SH-SY5Y (cell line): ENCODE results near the gene ARPC1A.

ENCODE experiments used
- GATA2 ChIP-seq: IDR thresholded peaks from 2 replicates; pipeline ENCODE4 v1.6.1; 2011; ENCODE audit warnings: mild to moderate bottlenecking, low read depth, low read length
- GATA3 ChIP-seq: IDR thresholded peaks from 2 replicates; pipeline ENCODE4 v1.6.1; 2011; ENCODE audit warnings: low read depth, mild to moderate bottlenecking, low read length, moderate library complexity

DNA sequence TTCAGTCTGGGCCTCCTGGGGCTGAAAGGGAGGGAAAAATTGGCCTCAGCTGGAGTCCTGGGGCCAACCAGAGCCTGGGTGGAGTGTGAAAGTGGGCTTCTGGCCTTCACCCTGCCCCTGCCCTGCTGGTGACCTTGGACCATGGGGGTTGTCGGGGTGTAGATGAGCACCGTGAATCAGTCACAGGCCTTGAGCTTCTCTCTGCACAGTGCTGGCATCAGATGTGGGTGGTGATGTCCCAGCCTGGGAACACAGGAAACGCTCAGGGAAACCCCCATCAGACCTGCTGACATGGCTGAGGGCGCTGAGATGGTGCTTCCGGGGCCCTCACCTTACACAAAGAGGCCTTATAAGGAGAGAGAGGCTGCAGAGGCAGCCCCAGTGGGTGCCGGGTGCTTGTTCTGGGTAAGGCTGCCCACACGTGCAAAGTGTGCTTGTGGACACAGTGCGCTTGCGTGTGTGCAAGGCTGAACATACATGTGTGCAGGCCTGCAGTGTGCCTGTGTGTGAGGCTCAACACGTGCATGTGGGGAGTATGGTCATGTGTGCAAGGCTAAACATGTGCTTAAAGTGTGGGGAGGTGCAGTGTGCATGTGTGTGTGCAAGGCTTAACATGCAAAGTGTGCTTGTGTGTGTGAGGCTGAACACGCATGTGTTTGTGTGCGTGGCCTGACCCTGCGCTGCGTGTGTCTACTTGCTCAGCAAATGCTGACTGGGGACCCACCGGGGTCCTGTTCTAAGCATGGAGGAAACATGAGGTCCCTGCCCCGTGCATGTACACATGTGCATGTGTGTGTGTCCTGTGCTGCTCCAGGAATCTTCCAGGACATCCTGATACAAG lies 55.3 kb downstream of the ARPC1A start:
- TF ChIP-seq GATA2 (no peak), GATA3 (no peak)
